Adrenal gland (tissue), 12 donors: ENCODE measurements around the gene DPP8. TPM values are rescaled to one million over a fixed set of nuclear protein-coding genes. Genes with fewer than 3 reads are reported as not detected.
"Not testable (repeated sequence)": the region's sequence is repeated elsewhere in the genome, so short reads cannot be mapped to it uniquely, and the experiment has no call there.

Experiments
- DNase-seq, 7 donors: peaks; one replicate each; pipeline ENCODE4 v3.0.0-alpha.2; 2019 to 2020
- H3K27ac ChIP-seq, 5 donors: fragments of 200-600 bp; sonication (generic) in 4 of 5; 1 replicate in 3 of 5; 2 replicates in 2 of 5; pipeline versions ENCODE4 v1.5.1 to v1.8.0; 2016 to 2020; ENCODE audit warnings: mild to moderate bottlenecking in 1 of 5
- H3K27me3 ChIP-seq: fragments of 200-600 bp; 2 replicates; pipeline ENCODE4 v1.8.0; 2021
- H3K36me3 ChIP-seq, 2 donors: fragments of 200-600 bp; replicated peaks in 1 of 2; 1 replicate in 1 of 2; 2 replicates in 1 of 2; pipeline versions ENCODE4 v1.5.1 to v1.8.0; 2018 to 2022
- H3K4me1 ChIP-seq, 2 donors: fragments of 200-600 bp; replicated peaks in 1 of 2; 1 replicate in 1 of 2; 2 replicates in 1 of 2; pipeline versions ENCODE4 v1.5.1 to v1.8.0; 2018 to 2021
- H3K4me3 ChIP-seq, 4 donors: fragments of 200-600 bp; sonication (generic) in 3 of 4; one replicate each; pipeline ENCODE4 v1.5.1; 2016 to 2018
- H3K9me3 ChIP-seq, 3 donors: fragments of 200-600 bp; sonication (generic) in 1 of 3; replicated peaks in 1 of 3; 1 replicate in 2 of 3; 2 replicates in 1 of 3; pipeline versions ENCODE4 v1.5.1 to v1.8.0; 2016 to 2021
- POLR2A ChIP-seq, 2 donors: fragments of 450-650 bp; IDR thresholded peaks; one replicate each; pipeline ENCODE4 v1.6.1; 2017; ENCODE audit warnings: antibody characterized with exemption in 2 of 2, mild to moderate bottlenecking in 2 of 2, moderate library complexity in 1 of 2
- WGBS, 4 donors: extraction: QIAGEN DNeasy Blood & Tissue Kit in 2 of 4; methylation state at CpG; one replicate each; pipeline versions ENCODE4 v1.1.5 to v1.1.7; 2013 to 2017; 5-methylcytosine and 5-hydroxymethylcytosine counted together
- intact Hi-C, 2 donors: fragments of 100-400 bp; cut with DNase I; formaldehyde crosslinking; loops; one replicate each; pipeline versions ENCODE4 v1.14.1 to v1.15.0; 2022 to 2023
- polyA plus RNA-seq, 3 donors: library from polyadenylated mRNA; stranded (reverse); fragments of 200-250 nt in 2 of 3; fragments of 350-450 nt in 1 of 3; fragmentation: Illumina TruSeq in 1 of 3; extraction: RNeasy Lipid Tissue Mini Kit (QIAGEN cat#74804) in 1 of 3; gene quantifications; one replicate each; pipeline ENCODE4 v1.2.3, GENCODE V29; 2013 to 2014
- total RNA-seq, 9 donors: library from RNA; depleted of rRNA in 4 of 9; stranded (reverse); fragments of >200 nt in 4 of 9; fragments of 120-200 nt in 1 of 9; fragmentation: NEBNext Ultra II Directional in 1 of 9; extraction: Animal tissue kit (Norgen Biotek cat#: 25700) in 1 of 9; gene quantifications; one replicate each; pipeline versions ENCODE4 v1.1.0 to v1.2.4, GENCODE V29; 2013 to 2023
- TF ChIP-seq, protein P1 (sequence below), 6 experiments: fragments of 450-650 bp in 4 of 6; fragments of 200-600 bp in 2 of 6; sonication (generic) in 1 of 6; IDR thresholded peaks; 1 replicate in 5 of 6; 2 replicates in 1 of 6; pipeline versions ENCODE4 v1.5.1 to v1.8.0; 2016 to 2021; ENCODE audit warnings: antibody characterized with exemption in 6 of 6, mild to moderate bottlenecking in 2 of 6, moderate library complexity in 1 of 6
- donor health status: healthy with polysubstance abuse.
- donor health status: Bipolar disorder and iron deficiency.
- donor health status: DM: yes; HTN: yes; CAD: no.
- donor health status: DM: no; HTN: no; CAD: no.
- donor health status: DM: no; HTN: no; CAD: no.
- donor health status: DM: yes; HTN: yes; CAD: no.

DPP8 gene
- total and polyA plus RNA-seq, 12 donors, result 5.7 to 101 (median 40.4) TPM

- Histone ChIP-seq H3K36me3 (peaks cover 0 to 75% of the 10 kb centered on the region in 2 donors), H3K27ac (no peak overlapping the region), H3K9me3 (no peaks in the 10 kb centered on the region), H3K4me3 (no peak overlapping the region), H3K4me1 (no peaks in the 10 kb centered on the region), H3K27me3 (no peaks in the 10 kb centered on the region)
- no peak for DNase-seq
- TF ChIP-seq POLR2A (IDR thresholded peaks at IDR 0.05), result no peak
- TF ChIP-seq, protein P1, sequence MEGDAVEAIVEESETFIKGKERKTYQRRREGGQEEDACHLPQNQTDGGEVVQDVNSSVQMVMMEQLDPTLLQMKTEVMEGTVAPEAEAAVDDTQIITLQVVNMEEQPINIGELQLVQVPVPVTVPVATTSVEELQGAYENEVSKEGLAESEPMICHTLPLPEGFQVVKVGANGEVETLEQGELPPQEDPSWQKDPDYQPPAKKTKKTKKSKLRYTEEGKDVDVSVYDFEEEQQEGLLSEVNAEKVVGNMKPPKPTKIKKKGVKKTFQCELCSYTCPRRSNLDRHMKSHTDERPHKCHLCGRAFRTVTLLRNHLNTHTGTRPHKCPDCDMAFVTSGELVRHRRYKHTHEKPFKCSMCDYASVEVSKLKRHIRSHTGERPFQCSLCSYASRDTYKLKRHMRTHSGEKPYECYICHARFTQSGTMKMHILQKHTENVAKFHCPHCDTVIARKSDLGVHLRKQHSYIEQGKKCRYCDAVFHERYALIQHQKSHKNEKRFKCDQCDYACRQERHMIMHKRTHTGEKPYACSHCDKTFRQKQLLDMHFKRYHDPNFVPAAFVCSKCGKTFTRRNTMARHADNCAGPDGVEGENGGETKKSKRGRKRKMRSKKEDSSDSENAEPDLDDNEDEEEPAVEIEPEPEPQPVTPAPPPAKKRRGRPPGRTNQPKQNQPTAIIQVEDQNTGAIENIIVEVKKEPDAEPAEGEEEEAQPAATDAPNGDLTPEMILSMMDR (IDR thresholded peaks at IDR 0.05), result no peak
- intact Hi-C loops, result no loop called here
- 84 to 91% (median 87%) methylated on average over 3 of the region's 3 CpGs for WGBS, 4 donors
Observed at GRCh38 chr15:65466901-65467300, 50.6 kb downstream of the DPP8 start.

DNA sequence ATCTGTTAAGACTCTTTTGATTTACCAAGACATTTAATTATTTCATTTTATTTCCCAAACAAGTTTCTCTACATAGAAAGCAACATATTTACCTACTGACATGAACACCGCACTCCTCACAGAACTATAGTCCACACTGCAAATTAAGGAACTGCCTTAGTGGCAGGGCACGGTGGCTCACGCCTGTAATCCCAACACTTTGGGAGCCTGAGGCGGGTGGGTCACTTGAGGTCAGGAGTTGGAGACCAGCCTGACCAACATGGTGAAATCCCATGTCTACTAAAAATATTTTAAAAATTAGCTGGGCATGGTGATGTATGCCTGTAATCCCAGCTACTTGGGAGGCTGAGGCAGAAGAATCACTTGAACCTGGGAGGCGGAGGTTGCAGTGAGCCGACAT, 54.4 kb downstream of the DPP8 start:
- 95 to 99% (median 96%) methylated on average over 6 of the region's 6 CpGs for WGBS, 4 donors
- H3K4me1 ChIP-seq, H3K4me3 ChIP-seq, H3K9me3 ChIP-seq, H3K27ac ChIP-seq, DNase-seq, intact Hi-C loops, H3K27me3 ChIP-seq: not testable (repeated sequence)
- H3K36me3 ChIP-seq, result peaks cover 0 to 84% of the 10 kb centered on the region in 2 donors

DNA sequence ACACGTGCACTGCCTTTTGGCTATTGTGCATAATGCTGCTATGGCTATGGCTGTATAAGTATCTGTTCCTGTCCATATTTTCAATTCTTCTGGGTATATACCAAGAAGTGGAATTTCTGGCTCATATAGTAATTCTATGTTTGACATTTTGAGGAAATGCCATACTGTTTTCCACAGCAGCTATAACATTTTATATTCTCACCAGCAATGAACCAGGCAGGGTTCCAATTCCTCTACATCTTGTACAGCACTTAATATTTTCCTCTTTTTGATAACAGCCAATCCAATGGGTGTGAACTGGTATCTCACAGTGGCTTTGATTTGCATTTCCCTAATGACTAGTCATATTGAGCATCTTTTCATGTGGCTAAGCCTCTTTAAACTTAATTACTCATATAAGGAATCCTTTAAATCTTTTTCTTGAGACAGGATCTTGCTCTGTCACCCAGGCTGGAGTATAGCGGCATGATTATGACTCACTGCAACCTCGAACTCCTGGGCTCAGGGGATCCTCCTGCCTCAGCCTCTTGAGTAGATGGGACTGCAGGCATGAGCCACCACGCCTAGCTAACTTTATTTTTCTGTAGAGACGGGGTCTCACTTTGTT, 56.6 kb downstream of the DPP8 start:
- intact Hi-C loops, result no loop called here

DNA sequence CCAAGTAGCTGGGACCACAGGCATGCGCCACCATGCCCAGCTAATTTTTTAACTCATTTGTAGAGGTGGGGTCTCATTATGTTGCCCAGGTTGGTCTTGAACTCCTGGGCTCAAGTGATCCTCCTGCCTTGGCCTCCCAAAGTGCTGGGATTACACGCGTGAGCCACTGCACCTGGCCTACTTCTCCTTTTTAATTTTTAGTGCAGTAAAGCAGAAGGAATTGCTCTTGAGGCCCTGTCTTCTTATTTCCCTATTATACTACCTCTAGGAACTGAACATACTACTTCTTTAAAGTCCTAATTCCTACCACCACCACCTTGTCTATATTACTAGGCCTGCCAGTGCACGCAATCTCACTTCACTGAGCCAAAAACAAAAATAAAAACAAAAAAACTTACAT, 62.2 kb downstream of the DPP8 start:
- H3K27ac ChIP-seq, H3K4me3 ChIP-seq, H3K4me1 ChIP-seq, H3K27me3 ChIP-seq, H3K9me3 ChIP-seq, DNase-seq, intact Hi-C loops: not testable (repeated sequence)
- peaks cover 0 to 79% of the 10 kb centered on the region in 2 donors for H3K36me3 ChIP-seq
- WGBS, 4 donors, result 88 to 96% (median 89%) methylated on average over 4 of the region's 4 CpGs

More for the DNA sequence above, 56.6 kb downstream of the DPP8 start:
- no peak for DNase-seq
- no peak overlapping the region for H3K27ac ChIP-seq
- WGBS, 4 donors, result 80 to 84% (median 81%) methylated on average over 5 of the region's 5 CpGs
- no peaks in the 10 kb centered on the region for H3K9me3 ChIP-seq
- H3K36me3 ChIP-seq, result peaks cover 0 to 77% of the 10 kb centered on the region in 2 donors
- no peaks in the 10 kb centered on the region for H3K27me3 ChIP-seq
- TF ChIP-seq POLR2A (IDR thresholded peaks at IDR 0.05), result no peak
- TF ChIP-seq, protein P1 (IDR thresholded peaks at IDR 0.05), result no peak
- no peaks in the 10 kb centered on the region for H3K4me1 ChIP-seq
- H3K4me3 ChIP-seq, result no peak overlapping the region

GRCh38 chr15:65451989-65452388, 65.5 kb downstream of the DPP8 start:
- WGBS, 4 donors, result 89 to 92% (median 90%) methylated on average over 6 of the region's 6 CpGs
- H3K36me3 ChIP-seq, result peaks cover 0 to 82% of the 10 kb centered on the region in 2 donors

More at GRCh38 chr15:65451989-65452388, 65.5 kb downstream of the DPP8 start:
- Histone ChIP-seq H3K4me3 (no peak overlapping the region), H3K27ac (no peak overlapping the region), H3K9me3 (no peaks in the 10 kb centered on the region), H3K27me3 (no peaks in the 10 kb centered on the region), H3K4me1 (no peaks in the 10 kb centered on the region)
- intact Hi-C loops, result no loop called here
- DNase-seq, result no peak
- TF ChIP-seq, protein P1 (IDR thresholded peaks at IDR 0.05), result no peak
- TF ChIP-seq POLR2A (IDR thresholded peaks at IDR 0.05), result no peak
